IPS-NIHi11 (cell line): ENCODE measurements around the gene IGF1.
"Not testable (repeated sequence)": the region's sequence is repeated elsewhere in the genome, so short reads cannot be mapped to it uniquely, and the experiment has no call there.

Experiments
- DNase-seq: peaks from one replicate; pipeline ENCODE4 v3.0.0; 2012; ENCODE audit warnings: mixed read lengths, low spot score

The IGF1 gene

DNA sequence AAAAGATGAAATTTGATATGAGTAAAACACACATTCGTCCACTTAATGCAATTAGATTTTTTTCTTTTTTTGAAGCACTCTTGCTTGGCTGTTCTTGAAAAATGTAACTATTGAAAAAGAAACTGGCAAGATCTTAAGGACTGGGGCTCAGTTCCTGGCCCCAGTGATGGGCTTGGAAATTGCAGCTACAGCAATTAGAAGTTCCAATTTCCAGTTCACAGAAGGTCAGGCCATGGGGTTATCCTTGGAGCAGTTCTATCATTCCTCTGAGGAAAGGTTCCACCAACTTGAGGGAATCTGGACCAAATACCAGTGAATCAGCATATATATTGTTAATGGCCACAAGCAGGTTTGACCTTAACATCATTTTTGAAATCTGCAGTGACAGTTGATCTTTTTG, 18.9 kb downstream of the IGF1 start:
- no peak for DNase-seq

DNA sequence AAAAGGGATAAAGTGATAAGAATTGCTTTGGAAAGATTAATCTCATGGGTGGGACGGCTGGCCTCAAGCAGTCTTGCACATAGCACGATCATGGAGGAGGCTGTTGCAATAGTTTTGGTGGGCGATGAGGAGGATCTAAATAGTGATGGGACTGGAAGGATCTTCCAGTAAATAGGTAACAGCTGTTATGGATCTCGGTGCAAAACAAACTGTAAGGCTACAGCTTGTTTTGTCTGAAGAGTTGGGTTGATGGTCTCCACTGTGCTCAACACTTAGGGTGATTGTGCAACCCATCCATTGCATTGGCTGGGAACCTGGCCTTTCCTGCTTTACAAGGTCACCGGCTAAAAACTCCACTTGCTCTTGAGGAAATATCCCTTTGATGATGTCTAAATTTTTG, 21.0 kb downstream of the IGF1 start:
- no peak for DNase-seq

DNA sequence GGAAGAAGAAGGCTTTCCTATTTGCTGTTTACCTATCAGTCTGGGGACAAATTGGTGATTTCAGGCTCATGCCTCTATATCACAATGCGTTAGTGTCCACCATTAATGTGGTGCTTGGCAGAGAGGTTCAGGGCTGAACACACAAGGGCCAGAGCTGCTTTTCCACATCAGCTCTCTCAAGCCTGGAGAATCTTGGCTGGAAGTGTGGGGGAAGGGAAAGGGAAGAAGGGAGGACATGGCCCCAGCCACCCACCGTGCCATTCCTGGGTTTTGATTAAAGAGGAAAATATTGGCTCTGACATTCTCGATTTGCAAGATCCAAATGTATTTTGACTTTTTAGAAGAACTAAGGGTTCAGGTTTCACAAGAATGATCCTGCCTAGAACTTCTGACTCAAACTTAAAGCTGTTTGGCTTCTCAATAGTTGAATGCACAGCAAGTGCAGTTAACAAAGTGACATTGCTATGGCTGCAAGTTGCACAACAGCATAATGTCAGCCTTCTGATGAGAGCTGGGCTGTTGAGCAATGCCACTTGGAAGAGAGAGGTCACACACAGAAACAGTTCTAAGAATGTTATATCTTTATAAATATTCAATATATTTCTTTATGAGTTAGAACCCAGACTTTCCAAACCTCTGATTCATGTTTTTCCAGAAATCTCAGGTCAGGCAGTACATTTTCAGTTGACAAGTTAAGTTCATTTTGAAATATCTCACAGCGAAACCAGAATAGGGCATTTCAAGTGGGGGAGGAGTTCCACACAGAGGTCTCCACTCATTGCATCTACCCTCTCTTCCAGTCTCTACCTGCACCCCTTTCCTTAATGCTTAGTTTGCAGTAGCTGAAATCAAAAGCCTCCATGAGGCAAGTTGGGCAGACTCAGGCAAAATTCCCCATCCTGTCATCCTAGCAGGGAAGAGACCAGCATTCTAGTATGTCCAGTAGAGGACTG, 25.3 kb downstream of the IGF1 start:
- no peak for DNase-seq

DNA sequence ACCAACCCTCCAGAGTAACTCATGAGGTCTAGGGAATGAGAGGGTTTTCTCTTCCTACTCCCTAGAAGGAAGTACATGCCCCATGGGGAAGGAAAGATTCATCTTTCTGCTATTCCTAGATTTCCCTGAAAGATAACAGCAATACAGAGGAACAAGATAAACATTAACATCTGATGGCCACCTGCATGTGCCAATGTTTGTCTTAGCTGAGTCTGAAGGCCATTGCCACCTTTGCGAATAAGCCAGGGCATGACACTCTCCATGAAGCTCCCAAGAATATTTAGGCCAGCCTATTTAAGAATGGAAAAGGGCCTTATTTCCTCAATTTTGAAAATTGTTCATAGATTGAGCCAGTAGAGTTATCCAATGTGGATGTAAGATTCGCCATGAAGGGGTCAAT, 26.0 kb downstream of the IGF1 start:
- DNase-seq, result no peak

DNA sequence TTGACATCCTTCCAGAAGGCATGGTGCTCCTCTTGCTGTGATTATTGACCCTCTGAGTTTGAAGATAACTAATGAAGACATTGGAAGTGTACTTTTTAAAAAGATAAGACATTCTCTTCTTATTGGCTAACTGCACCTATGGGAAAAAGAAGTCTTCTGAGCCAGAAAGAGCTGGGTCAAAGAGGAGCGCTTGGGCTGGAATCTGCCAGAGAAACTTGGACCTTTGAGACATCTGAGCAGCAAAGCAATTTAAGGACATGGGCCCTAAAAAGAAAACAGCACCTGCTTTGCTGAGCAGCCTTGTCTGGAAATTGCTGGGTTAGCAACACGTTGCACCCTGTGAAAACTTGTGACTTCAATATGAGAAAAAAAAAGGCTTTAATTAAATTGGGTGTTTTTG, 27.8 kb downstream of the IGF1 start:
- DNase-seq, result no peak

DNA sequence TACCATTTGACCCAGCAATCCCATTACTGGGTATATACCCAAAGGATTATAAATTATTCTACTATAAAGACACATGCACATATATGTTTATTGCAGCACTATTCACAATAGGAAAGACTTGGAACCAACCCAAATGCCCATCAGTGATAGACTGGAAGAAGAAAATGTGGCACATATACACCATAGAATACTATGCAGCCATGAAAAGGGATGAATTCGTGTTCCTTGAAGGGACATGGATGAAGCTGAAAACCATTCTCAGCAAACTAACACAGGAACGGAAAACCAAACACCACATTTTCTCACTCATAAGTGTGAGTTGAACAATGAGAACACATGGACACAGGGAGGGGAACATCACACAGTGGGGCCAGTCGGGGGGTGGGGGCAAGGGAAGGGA, 31.3 kb downstream of the IGF1 start:
- DNase-seq, result not testable (repeated sequence)

DNA sequence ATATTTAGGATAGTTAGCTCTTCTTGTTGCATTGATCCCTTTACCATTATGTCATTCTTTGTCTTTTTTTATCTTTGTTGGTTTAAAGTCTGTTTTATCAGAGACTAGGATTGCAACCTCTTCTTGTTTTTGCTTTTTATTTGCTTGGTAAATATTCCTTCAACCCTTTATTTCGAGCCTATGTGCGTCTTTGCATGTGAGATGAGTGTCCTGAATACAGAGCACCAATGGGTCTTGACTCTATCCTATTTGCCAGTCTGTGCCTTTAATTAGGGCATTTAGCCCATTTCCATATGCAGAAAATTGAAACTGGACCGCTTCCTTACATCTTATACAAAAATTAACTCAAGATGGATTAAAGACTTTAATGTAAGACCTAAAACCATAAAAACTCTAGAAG, 32.9 kb downstream of the IGF1 start:
- DNase-seq, result not testable (repeated sequence)

DNA sequence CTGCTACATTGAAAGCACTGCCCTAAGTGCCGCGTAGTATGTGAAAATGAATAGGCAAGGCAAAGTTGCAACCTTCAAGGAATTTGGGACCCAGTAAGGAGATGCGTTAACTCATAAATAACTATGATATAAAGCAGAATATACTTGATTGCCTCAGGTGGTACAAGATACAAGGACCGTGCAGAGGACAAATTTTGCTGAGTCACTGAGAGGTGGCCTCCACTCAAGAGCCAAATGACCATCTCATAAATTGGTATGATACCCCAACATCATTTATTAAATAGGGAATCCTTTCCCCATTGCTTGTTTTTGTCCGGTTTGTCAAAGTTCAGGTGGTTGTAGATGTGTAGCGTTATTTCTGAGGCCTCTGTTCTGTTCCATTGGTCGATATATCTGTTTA, 35.7 kb downstream of the IGF1 start:
- DNase-seq, result no peak

DNA sequence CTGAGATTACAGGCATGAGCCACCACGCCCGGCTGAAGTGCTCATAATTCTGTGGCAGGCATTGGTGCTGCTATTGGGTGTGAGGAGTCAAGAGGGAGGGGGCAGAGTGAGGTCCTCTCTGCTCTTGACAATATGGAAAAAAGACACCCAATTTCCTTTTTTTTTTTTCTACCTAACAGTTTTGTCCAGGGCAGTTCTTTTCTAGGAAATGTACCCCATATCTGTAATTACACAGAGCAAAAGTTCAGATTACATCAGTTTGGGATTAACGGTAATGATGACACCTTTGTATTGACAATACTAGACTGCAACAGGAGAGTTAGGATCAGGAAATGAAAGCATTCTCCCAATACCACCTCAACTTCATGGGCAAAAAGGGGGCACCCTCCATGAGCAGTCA, 36.3 kb downstream of the IGF1 start:
- no peak for DNase-seq

DNA sequence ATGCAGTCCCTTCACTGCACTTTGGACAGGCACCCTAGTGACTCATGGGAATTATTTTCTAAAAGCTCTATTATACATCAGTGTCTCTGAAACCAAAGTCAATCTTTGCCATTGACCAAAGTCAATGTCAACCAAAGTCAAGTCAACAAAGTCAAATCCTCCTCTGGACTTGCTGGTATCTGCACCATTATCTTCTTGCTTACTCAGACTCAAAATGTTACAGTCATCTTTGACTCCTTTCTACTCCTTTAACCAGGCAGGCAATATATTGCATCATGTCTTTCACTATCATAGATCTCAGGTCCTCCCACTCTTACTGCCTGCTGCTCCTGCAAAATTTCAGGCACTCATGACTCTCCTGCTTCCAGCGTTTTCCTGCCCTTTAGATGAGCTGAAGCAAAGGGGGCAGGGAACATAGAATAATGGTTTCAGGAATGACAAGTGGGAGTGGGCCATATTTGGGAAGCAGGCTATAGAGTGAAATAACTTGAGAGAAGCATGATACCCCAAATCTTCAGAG, 39.2 kb downstream of the IGF1 start:
- no peak for DNase-seq

DNA sequence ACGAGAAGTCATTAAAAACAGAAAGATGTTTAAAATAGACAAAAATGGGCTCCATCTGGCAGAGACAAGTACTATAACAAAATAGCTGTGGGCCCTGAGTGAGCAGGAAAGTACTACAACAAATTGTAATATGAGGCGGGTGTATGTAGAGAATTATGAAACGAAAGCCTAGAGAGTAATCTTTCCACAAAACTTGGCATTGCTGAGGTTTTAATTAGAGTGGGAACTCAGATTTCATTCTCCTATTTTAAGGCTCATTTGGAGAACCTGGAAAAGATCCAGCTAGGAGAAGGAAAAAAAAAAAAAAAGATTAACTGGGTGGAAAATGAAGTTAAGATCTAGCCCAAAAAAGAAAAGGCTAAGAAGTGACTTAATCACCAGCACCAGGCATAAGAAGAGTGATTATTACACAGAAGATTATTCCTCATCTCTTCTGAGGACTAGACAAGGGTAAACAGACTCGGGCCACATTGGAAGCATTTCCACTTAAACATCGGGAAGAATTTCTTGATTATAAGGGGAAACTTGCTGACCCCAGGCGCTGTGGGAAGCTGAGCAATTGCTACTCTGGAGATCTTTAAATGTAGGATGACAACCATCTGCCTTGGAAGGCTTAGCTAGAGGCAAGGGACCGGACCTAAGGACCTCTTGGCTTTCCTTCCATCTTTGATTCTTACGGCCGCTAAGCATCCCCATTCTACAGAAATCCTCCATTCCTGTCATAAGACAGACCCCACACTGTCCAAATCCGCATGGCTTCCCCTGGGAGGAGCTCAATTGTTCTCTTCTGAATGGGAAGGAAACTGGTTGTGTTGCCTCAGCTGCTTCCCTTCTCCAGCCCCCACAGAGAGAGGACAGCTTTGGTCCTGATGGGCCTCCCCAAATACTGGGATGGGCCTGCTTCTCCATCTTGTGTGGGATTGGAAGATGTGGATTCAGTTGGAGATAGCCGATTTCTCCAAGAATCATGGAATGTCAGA, 40.6 kb downstream of the IGF1 start:
- no peak for DNase-seq

DNA sequence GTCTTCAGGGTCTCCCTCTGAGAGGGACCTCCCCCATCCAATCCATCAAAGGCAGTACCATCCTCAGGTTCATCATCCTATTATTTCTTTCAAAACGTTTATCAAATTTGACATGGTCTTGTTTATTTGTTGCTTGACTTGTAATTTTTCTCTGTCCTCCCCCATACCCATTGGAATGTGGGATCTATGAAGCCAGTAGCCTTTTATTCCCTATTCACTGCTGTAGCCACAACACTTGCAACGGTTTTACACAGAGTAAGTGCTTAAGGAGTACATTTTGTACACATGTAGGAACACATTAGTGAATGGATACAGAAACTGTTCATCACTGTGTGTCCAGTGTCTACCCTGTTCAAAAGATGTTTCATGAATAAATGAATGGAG, 41.5 kb downstream of the IGF1 start:
- DNase-seq, result no peak

DNA sequence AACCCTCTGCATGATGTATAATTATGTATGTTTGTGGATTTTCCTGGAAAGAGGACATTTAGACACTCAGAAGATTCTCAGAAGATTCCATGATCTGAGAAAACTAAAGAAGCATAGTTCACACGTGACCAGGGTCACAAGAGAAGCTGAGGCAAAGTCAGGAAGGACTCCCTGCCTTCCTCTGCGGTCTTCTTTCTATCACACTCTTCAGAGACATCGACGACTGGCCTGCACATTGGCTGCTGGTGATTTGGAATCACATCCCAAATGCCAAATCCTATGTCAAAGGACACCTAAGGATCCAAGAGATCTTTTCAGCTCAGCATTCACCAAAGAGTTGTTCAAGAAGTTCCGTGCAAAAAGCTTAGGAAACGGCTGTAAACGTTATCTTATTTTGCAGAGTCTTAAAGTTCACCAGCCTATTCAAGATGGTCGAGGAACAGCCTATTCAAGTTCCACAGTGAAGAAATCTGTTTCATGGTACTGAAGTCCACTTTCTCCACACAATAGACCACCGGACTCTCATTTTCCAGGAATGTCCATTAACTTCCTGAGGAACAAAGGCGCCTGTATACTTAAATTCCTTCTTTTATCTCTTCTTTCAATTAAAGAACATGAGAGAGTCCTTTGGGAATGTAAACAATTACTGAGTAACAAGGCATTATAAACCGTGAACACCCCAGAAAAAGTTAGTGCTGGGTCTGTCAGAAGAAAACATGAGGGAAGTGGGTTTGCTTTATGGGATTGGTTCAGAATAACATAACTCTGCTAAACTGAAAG, 42.1 kb downstream of the IGF1 start:
- no peak for DNase-seq

DNA sequence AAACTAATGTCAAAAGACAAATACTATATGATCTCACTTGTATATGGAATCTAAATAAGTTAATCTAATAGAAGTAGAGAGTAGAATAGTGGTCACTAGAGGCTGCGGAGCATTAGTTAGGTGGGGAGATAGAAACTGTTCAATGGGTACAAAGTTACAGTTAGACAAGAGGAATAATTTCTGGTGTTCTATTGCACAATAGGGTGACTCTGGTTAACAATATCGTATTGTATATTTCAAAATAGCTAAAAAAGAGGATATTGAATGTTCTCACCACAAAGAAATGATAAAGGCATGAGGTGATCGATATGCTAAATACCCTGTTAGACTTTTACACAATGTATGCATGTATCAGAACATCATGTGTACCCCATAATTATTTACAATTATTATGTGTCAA, 42.9 kb downstream of the IGF1 start:
- DNase-seq, result no peak

DNA sequence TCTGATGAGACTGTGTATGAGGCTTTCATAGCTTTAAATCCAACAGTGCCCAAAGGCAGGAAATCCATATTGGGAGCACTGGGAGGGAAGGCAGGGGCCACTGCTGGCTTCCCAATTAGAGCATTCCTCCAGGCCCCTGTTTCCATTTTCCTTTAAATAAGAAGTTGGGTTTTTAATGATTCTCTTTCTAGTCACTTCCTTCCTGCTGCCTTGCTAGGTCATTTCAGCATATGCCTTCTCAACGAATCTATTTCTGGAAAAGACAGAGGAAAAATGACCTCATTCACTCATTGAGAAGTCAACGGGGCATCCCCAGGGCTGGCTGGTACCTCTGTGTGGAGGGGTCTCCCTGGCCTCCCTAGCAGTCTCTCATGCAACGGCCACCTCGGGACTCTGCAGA, 43.5 kb downstream of the IGF1 start:
- DNase-seq, result no peak

DNA sequence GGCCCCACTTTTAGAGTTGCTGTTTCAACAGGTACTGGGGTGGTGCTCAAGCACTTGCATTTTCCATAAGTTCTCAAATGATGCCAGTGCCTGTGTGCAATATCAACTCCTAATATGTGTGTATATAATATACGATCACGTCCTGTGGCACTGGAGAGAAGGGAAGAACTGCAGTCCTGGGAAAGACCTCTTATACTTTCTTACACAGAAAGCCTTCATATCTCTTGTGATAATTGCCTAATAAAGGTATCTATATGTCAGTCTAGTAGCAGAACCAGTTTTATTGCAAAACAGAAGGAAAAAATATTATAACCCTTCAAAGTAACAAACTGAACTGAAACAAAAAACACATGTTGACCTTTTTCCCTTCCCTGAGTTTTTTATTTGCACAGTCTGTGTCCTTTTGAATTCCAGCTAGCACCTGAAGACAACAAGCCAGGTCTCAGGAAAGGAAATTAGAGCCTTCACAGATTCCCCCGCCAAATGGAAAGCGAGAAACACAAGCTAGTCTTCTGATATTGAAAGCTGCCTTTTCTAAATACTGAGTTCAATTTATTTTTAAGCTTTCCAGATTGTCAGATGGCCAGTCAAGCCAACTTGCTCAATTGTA, 44.4 kb downstream of the IGF1 start:
- DNase-seq, result no peak

DNA sequence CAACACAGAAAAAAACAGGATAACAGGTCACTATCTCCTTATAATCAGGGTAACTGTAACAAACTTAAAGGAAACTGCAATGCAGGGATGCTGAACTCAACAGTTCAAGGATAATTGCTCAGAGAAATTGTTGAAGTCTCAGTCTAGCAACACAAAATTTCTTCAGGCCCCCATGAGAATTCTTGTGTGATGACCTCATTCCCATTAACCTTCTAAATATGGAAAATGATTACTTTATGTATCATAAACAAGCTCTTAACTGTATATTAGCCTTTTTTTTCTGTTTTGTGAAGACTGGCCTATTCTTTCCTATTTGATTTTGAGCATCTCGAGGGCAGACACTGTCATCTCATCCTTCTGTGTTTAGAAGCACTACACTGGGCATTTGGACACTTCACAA, 47.1 kb downstream of the IGF1 start:
- no peak for DNase-seq

DNA sequence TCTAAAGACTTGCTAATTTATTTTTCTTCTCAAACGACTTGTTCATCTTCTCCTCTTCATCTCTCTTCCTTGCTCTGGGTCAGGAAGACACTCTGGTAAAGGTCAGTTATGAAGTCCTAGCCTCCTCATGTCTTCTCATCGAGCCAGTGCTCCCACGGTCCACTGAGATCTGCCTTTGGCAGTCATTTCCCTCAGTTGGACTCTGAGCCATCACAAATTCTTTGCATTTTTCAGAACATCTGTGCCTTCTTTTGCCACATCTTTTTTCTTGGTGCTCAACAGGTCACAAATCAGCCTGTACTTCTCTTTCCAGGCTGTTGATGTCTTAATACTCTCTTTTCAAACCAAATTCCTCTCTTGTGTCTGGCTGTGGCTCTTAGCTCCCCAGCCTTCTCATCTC, 49.7 kb downstream of the IGF1 start:
- no peak for DNase-seq

DNA sequence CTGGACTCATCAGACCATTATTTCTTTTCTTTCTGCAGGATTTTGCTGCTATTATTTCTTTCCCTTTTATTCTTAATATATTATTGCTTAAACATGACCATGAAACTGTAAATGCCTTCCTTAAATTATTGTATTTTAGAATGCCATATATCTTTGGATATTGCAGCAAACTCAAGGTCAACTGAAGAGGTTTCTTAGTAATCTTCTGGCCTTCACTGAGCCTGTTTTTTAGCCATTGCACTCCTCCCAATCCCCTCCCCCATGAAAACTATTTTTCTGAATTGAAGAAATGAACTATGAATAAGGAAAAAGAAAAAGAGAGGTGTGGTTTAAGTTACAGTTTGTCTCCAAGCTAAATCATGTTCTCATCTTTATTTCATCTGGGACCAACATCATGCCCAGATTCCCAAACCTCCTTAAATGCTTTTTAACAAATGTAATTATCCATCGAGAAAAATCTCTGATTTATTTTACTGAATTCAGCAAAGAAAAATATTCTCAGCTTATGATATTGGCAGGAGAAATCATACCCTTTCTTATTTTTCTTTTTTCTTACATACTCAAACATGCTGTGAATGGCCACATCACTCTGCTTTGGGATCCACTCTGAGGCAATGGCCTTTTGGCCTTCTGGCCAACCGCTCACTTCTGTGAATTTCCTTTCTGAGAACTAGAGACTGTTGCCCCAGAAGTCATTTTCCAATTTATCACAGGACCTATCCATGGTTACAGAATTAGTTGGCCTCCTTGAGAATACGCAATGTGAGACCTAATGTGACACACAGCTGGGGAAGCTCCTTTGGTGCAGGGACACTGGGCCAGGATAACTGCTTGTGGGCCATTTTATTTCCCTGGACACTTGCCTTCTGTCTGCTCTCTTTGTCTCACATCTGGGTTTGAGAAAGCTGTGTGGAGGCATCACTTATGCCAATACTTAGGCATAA, 50.9 kb downstream of the IGF1 start:
- no peak for DNase-seq

DNA sequence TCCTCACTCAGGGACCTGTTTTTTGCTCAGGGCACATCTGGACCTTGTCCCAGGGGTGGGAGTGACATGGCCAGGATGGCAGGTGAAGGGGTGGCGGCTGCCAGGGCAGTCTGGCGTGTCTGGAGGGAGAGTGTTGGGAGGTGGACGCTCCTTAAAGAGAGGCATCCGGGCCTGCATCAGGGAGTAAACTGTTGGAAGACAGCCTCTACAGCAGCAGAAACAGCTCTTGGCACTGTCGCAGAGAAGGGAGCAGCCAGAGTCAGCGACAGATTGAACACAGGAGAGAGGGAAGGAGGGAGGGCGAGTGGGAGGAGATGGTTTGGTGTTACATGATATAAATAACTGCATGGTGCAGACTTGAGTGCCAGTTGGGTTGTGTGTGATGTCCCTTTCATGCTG, 52.8 kb downstream of the IGF1 start:
- DNase-seq, result no peak
